ENCODE data around the gene KRT31.
"Not testable (repeated sequence)": the region's sequence is repeated elsewhere in the genome, so short reads cannot be mapped to it uniquely, and the experiment has no call there.

The KRT31 gene

GRCh38 chr17:41395611-41396010 lies 1.8 kb downstream of the KRT31 start:
- TF ChIP-seq CTCF (IDR thresholded peaks at IDR 0.05; ENCODE audit: low read depth, low read length) = no peak
- H3K4me3 ChIP-seq (ENCODE audit: low read depth, low read length) = no peak overlapping the region

GRCh38 chr17:41395044-41395443 lies 2.4 kb downstream of the KRT31 start:
- H3K4me3 ChIP-seq (ENCODE audit: low read depth, low read length) = not testable (repeated sequence)

GRCh38 chr17:41394254-41394996 lies 3.0 kb downstream of the KRT31 start:
- no peak overlapping the region for H3K4me3 ChIP-seq (ENCODE audit: low read depth, low read length)
- TF ChIP-seq CTCF (IDR thresholded peaks at IDR 0.05; ENCODE audit: low read depth, low read length) = no peak

GRCh38 chr17:41393826-41394225 lies 3.6 kb downstream of the KRT31 start:
- no peak overlapping the region for H3K4me3 ChIP-seq (ENCODE audit: low read depth, low read length)
- TF ChIP-seq CTCF (IDR thresholded peaks at IDR 0.05; ENCODE audit: low read depth, low read length) = no peak

GRCh38 chr17:41393294-41393693 lies 4.1 kb downstream of the KRT31 start:
- H3K4me3 ChIP-seq (ENCODE audit: low read depth, low read length) = no peak overlapping the region
- TF ChIP-seq CTCF (IDR thresholded peaks at IDR 0.05; ENCODE audit: low read depth, low read length) = no peak

- no peak for TF ChIP-seq CTCF (IDR thresholded peaks at IDR 0.05; ENCODE audit: low read depth, low read length)
- no peak overlapping the region for H3K4me3 ChIP-seq (ENCODE audit: low read depth, low read length)
Observed at GRCh38 chr17:41392278-41392677, 5.1 kb downstream of the KRT31 start.

- no peak for TF ChIP-seq CTCF (IDR thresholded peaks at IDR 0.05; ENCODE audit: low read depth, low read length)
- H3K4me3 ChIP-seq (ENCODE audit: low read depth, low read length) = no peak overlapping the region
Observed at GRCh38 chr17:41391535-41391934, 5.9 kb downstream of the KRT31 start.

GRCh38 chr17:41390411-41390938 lies 6.9 kb downstream of the KRT31 start:
- TF ChIP-seq CTCF (IDR thresholded peaks at IDR 0.05; ENCODE audit: low read depth, low read length) = no peak
- no peak overlapping the region for H3K4me3 ChIP-seq (ENCODE audit: low read depth, low read length)

Measured in WI38 (cell line).